HEK293 (cell line): ENCODE results near the gene PTCD1.

Experiments
- CTCF ChIA-PET: fragments of 350-600 bp; formaldehyde crosslinking; extraction: SDS; loops from one replicate; lab custom pipeline; 2021; ENCODE audit warnings: antibody characterized with exemption; lab: Yijun Ruan, JAX
- POLR2A ChIA-PET: fragments of 300-600 bp; formaldehyde crosslinking; extraction: SDS; loops from one replicate; lab custom pipeline; 2020; ENCODE audit warnings: antibody characterized with exemption, inconsistent platforms; lab: Yijun Ruan, JAX
- H3K27ac ChIP-seq: fragments of 200-500 bp; sonication (Bioruptor generic); 2 replicates; pipeline ENCODE4 v1.5.1; 2014; ENCODE audit warnings: low read depth, low read length, control low read depth, inconsistent platforms; ENCODE audit errors: extremely low read depth
- H3K36me3 ChIP-seq, 2 experiments: fragments of 200-500 bp in 1 of 2; sonication (Bioruptor generic) in 1 of 2; 1 replicate in 1 of 2; 2 replicates in 1 of 2; pipeline ENCODE4 v1.5.1; 2014 to 2017; ENCODE audit warnings: inconsistent platforms in 2 of 2, low read length in 2 of 2; ENCODE audit not compliant: control insufficient read depth in 2 of 2, insufficient read depth in 1 of 2
- H3K4me1 ChIP-seq: fragments of 200-500 bp; sonication (Bioruptor generic); 2 replicates; pipeline ENCODE4 v1.5.1; 2014; ENCODE audit warnings: mild to moderate bottlenecking, low read length, inconsistent platforms; ENCODE audit not compliant: control insufficient read depth, insufficient read depth
- H3K4me3 ChIP-seq: 2 replicates; pipeline ENCODE4 v1.5.1; 2011; ENCODE audit warnings: low read depth, mild to moderate bottlenecking, control low read depth, low read length, moderate library complexity
- H3K9me3 ChIP-seq: fragments of 200-500 bp; sonication (Bioruptor generic); 2 replicates; pipeline ENCODE4 v1.5.1; 2014; ENCODE audit warnings: low read depth, low read length, inconsistent platforms; ENCODE audit not compliant: control insufficient read depth, insufficient read depth
- FEZF1 ChIP-seq: fragments of 450-650 bp; formaldehyde crosslinking; IDR thresholded peaks from 2 replicates; pipeline ENCODE4 v1.5.1; 2016; ENCODE audit warnings: missing biosample characterization, missing genetic modification characterization
- GLIS1 ChIP-seq: fragments of 450-650 bp; formaldehyde crosslinking; IDR thresholded peaks from 2 replicates; pipeline ENCODE4 v1.5.1; 2016; ENCODE audit warnings: missing biosample characterization, missing genetic modification characterization
- KLF9 ChIP-seq: fragments of 450-650 bp; formaldehyde crosslinking; IDR thresholded peaks from 2 replicates; pipeline ENCODE4 v1.5.1; 2016; ENCODE audit warnings: missing biosample characterization, missing genetic modification characterization, low read depth
- SCRT2 ChIP-seq: fragments of 450-650 bp; formaldehyde crosslinking; IDR thresholded peaks from 2 replicates; pipeline ENCODE4 v1.5.1; 2016; ENCODE audit warnings: missing biosample characterization, missing genetic modification characterization
- ZBTB17 ChIP-seq: fragments of 450-650 bp; formaldehyde crosslinking; IDR thresholded peaks from 2 replicates; pipeline ENCODE4 v1.5.1; 2016; ENCODE audit warnings: missing biosample characterization, missing genetic modification characterization
- ZBTB20 ChIP-seq: fragments of 450-650 bp; formaldehyde crosslinking; IDR thresholded peaks from 2 replicates; pipeline ENCODE4 v1.5.1; 2016; ENCODE audit warnings: missing biosample characterization, missing genetic modification characterization
- ZNF214 ChIP-seq: fragments of 450-650 bp; formaldehyde crosslinking; IDR thresholded peaks from 2 replicates; pipeline ENCODE4 v1.5.1; 2017; ENCODE audit warnings: missing biosample characterization, mild to moderate bottlenecking, missing genetic modification characterization, borderline replicate concordance
- ZNF266 ChIP-seq: fragments of 450-650 bp; formaldehyde crosslinking; IDR thresholded peaks from 2 replicates; pipeline ENCODE4 v1.5.1; 2016; ENCODE audit warnings: missing biosample characterization, missing genetic modification characterization, low read depth
- ZNF274 ChIP-seq, 2 experiments: fragments of 200-500 bp in 1 of 2; fragments of 450-650 bp in 1 of 2; sonication (Bioruptor generic) in 1 of 2; formaldehyde crosslinking in 1 of 2; IDR thresholded peaks; 2 replicates each; pipeline versions ENCODE4 v1.5.1 to v1.6.1; 2014 to 2016; ENCODE audit warnings: borderline replicate concordance in 1 of 2, inconsistent platforms in 1 of 2, low read length in 1 of 2, missing biosample characterization in 1 of 2, missing genetic modification characterization in 1 of 2
- ZNF302 ChIP-seq: fragments of 450-650 bp; formaldehyde crosslinking; IDR thresholded peaks from 2 replicates; pipeline ENCODE4 v1.5.1; 2016; ENCODE audit warnings: missing biosample characterization, missing genetic modification characterization, low read depth
- ZNF350 ChIP-seq: fragments of 450-650 bp; formaldehyde crosslinking; IDR thresholded peaks from 2 replicates; pipeline ENCODE4 v1.5.0; 2017; ENCODE audit warnings: missing biosample characterization, mild to moderate bottlenecking, missing genetic modification characterization
- ZNF544 ChIP-seq: fragments of 450-650 bp; formaldehyde crosslinking; IDR thresholded peaks from 2 replicates; pipeline ENCODE4 v1.5.0; 2017; ENCODE audit warnings: missing biosample characterization, missing genetic modification characterization
- ZNF629 ChIP-seq: fragments of 450-650 bp; formaldehyde crosslinking; IDR thresholded peaks from 2 replicates; pipeline ENCODE4 v1.5.1; 2017; ENCODE audit warnings: missing biosample characterization, missing genetic modification characterization
- ZNF843 ChIP-seq: fragments of 450-650 bp; formaldehyde crosslinking; IDR thresholded peaks from 2 replicates; pipeline ENCODE4 v1.5.1; 2016; ENCODE audit warnings: missing biosample characterization, missing genetic modification characterization
- ZSCAN30 ChIP-seq: fragments of 450-650 bp; IDR thresholded peaks from 2 replicates; pipeline ENCODE4 v1.5.1; 2018; ENCODE audit warnings: missing biosample characterization, mild to moderate bottlenecking, missing genetic modification characterization, moderate library complexity
- TF ChIP-seq, protein P1 (sequence below): fragments of 450-650 bp; formaldehyde crosslinking; optimal IDR thresholded peaks from 2 replicates; pipeline ENCODE3; 2016; ENCODE audit warnings: missing biosample characterization, mild to moderate bottlenecking, missing genetic modification characterization
- TF ChIP-seq, protein P2 (sequence below): fragments of 450-650 bp; formaldehyde crosslinking; IDR thresholded peaks from 2 replicates; pipeline ENCODE4 v1.5.1; 2016; ENCODE audit warnings: missing biosample characterization, missing genetic modification characterization
- TF ChIP-seq, protein P3 (sequence below): fragments of 450-650 bp; formaldehyde crosslinking; IDR thresholded peaks from 2 replicates; pipeline ENCODE4 v1.5.1; 2016; ENCODE audit warnings: missing biosample characterization, missing genetic modification characterization
- TF ChIP-seq, protein P4 (sequence below): fragments of 450-650 bp; formaldehyde crosslinking; IDR thresholded peaks from 2 replicates; pipeline ENCODE4 v1.5.1; 2016; ENCODE audit warnings: missing biosample characterization, missing genetic modification characterization
- TF ChIP-seq, protein P5 (sequence below): fragments of 450-650 bp; formaldehyde crosslinking; IDR thresholded peaks from 2 replicates; pipeline ENCODE4; 2016; ENCODE audit warnings: missing biosample characterization, missing genetic modification characterization
- TF ChIP-seq, protein P6 (sequence below): fragments of 450-650 bp; IDR thresholded peaks from 2 replicates; pipeline ENCODE4 v1.5.1; 2018; ENCODE audit warnings: missing biosample characterization, mild to moderate bottlenecking, missing genetic modification characterization

Gene PTCD1

DNA sequence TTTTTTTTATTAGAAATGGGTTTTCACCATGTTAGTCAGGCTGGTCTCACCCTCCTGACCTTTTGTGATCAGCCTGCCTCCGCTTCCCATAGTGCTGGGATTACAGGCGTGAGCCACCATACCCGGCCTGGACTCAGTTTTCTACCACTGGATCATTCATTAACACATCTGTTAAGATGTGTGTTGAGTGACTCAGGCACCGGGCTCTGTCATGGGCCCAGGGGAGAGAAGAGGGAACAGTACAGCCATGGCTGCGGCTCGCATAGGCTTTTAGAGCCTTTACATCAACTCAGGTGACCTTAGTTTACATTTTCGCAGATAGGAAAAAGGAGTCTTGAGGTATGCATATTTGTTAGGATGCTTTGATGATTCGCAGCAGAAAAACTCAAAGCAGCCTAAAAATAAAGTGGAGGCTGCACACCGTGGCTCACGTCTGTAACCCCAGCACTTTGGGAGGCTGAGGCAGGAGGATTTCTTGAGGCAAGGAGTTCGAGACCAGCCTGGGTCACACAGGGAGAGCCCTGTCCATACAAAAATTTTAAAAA is 67.2 kb downstream of the PTCD1 start:
- Histone ChIP-seq H3K4me1 (no peaks in the 10 kb centered on the region), H3K27ac (no peak overlapping the region), H3K9me3 (no peaks in the 10 kb centered on the region), H3K36me3 (peaks cover under 1 to 9% of the 10 kb centered on the region in 2 experiments; a peak in 2 of 3 replicates), H3K4me3 (no peak overlapping the region)
- POLR2A ChIA-PET: interaction anchor here (0.7 kb wide), 1 partner anchor 1093 kb away, joined by 4 read pairs; no protein-coding TSS in a partner anchor
- CTCF ChIA-PET: interaction anchor here (0.7 kb wide), 1 partner anchor 25 kb away, joined by 3 read pairs; no protein-coding TSS in a partner anchor
- TF ChIP-seq ZNF214 (tag by site-specific recombination): no peak
- no peak for TF ChIP-seq ZNF266 (tag by site-specific recombination)
- TF ChIP-seq FEZF1: no peak
- TF ChIP-seq, protein P1, sequence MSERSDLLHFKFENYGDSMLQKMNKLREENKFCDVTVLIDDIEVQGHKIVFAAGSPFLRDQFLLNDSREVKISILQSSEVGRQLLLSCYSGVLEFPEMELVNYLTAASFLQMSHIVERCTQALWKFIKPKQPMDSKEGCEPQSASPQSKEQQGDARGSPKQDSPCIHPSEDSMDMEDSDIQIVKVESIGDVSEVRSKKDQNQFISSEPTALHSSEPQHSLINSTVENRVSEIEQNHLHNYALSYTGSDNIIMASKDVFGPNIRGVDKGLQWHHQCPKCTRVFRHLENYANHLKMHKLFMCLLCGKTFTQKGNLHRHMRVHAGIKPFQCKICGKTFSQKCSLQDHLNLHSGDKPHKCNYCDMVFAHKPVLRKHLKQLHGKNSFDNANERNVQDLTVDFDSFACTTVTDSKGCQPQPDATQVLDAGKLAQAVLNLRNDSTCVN (tag by site-specific recombination): no peak
- TF ChIP-seq ZNF544: no peak
- TF ChIP-seq ZNF274 (IDR thresholded peaks at IDR 0.05; ENCODE audit: low read length): no peak
- no peak for TF ChIP-seq ZNF274 (tag by site-specific recombination; IDR thresholded peaks at IDR 0.05; ENCODE audit: borderline replicate concordance)
- TF ChIP-seq, protein P2, sequence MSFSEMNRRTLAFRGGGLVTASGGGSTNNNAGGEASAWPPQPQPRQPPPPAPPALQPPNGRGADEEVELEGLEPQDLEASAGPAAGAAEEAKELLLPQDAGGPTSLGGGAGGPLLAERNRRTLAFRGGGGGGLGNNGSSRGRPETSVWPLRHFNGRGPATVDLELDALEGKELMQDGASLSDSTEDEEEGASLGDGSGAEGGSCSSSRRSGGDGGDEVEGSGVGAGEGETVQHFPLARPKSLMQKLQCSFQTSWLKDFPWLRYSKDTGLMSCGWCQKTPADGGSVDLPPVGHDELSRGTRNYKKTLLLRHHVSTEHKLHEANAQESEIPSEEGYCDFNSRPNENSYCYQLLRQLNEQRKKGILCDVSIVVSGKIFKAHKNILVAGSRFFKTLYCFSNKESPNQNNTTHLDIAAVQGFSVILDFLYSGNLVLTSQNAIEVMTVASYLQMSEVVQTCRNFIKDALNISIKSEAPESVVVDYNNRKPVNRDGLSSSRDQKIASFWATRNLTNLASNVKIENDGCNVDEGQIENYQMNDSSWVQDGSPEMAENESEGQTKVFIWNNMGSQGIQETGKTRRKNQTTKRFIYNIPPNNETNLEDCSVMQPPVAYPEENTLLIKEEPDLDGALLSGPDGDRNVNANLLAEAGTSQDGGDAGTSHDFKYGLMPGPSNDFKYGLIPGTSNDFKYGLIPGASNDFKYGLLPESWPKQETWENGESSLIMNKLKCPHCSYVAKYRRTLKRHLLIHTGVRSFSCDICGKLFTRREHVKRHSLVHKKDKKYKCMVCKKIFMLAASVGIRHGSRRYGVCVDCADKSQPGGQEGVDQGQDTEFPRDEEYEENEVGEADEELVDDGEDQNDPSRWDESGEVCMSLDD (tag by site-specific recombination): no peak
- TF ChIP-seq ZBTB20 (tag by site-specific recombination): no peak
- TF ChIP-seq, protein P3, sequence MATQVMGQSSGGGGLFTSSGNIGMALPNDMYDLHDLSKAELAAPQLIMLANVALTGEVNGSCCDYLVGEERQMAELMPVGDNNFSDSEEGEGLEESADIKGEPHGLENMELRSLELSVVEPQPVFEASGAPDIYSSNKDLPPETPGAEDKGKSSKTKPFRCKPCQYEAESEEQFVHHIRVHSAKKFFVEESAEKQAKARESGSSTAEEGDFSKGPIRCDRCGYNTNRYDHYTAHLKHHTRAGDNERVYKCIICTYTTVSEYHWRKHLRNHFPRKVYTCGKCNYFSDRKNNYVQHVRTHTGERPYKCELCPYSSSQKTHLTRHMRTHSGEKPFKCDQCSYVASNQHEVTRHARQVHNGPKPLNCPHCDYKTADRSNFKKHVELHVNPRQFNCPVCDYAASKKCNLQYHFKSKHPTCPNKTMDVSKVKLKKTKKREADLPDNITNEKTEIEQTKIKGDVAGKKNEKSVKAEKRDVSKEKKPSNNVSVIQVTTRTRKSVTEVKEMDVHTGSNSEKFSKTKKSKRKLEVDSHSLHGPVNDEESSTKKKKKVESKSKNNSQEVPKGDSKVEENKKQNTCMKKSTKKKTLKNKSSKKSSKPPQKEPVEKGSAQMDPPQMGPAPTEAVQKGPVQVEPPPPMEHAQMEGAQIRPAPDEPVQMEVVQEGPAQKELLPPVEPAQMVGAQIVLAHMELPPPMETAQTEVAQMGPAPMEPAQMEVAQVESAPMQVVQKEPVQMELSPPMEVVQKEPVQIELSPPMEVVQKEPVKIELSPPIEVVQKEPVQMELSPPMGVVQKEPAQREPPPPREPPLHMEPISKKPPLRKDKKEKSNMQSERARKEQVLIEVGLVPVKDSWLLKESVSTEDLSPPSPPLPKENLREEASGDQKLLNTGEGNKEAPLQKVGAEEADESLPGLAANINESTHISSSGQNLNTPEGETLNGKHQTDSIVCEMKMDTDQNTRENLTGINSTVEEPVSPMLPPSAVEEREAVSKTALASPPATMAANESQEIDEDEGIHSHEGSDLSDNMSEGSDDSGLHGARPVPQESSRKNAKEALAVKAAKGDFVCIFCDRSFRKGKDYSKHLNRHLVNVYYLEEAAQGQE (tag by site-specific recombination): no peak
- TF ChIP-seq ZNF843 (tag by site-specific recombination): no peak

DNA sequence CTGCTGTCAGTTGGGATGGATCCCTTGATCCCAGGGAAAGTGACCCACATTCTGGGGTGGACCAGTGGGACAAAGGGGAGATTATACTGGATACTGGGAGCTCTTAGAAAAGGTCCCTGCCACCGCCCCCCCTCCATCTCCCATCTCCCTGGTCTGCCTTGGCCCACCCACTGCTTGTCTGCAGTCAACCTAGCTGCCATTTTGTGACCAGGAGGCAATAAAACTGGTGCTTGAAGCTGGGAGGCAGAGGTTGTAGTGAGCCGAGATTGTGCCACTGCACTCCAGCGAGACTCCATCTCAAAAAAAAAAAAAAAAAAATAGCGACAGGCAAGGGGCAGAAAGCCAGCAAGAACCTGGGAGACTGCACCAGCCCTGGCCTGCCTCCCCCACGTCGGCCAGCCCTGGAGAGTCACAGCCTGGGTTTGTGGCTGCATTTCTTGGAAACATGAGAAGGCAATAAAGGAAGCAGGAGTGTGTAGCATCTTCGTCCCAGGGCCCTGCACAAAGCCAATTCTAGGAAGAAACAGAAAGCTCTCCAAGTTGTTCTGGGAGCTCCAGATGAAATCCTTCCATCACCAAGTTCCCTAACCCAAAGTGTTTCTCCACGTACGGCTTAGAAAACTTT is 68.7 kb downstream of the PTCD1 start:
- POLR2A ChIA-PET: no interaction called here
- Histone ChIP-seq H3K9me3 (no peaks in the 10 kb centered on the region), H3K36me3 (peaks cover 11 to 22% of the 10 kb centered on the region in 2 experiments), H3K4me1 (no peaks in the 10 kb centered on the region), H3K4me3 (no peak overlapping the region), H3K27ac (no peak overlapping the region)
- CTCF ChIA-PET: no interaction called here
- peak; percentile 52; the same call in 1 of the 2 replicates for TF ChIP-seq ZBTB17
- TF ChIP-seq ZNF302 (tag by site-specific recombination): no peak
- TF ChIP-seq, protein P4, sequence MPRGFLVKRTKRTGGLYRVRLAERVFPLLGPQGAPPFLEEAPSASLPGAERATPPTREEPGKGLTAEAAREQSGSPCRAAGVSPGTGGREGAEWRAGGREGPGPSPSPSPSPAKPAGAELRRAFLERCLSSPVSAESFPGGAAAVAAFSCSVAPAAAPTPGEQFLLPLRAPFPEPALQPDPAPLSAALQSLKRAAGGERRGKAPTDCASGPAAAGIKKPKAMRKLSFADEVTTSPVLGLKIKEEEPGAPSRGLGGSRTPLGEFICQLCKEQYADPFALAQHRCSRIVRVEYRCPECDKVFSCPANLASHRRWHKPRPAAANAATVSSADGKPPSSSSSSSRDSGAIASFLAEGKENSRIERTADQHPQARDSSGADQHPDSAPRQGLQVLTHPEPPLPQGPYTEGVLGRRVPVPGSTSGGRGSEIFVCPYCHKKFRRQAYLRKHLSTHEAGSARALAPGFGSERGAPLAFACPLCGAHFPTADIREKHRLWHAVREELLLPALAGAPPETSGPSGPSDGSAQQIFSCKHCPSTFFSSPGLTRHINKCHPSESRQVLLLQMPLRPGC (tag by site-specific recombination): no peak
- no peak for TF ChIP-seq SCRT2 (tag by site-specific recombination)
- no peak for TF ChIP-seq KLF9
- TF ChIP-seq ZNF629 (tag by site-specific recombination): 0 out of 2 replicates have a peak, but pooled peaks have one; percentile 12
- TF ChIP-seq, protein P5, sequence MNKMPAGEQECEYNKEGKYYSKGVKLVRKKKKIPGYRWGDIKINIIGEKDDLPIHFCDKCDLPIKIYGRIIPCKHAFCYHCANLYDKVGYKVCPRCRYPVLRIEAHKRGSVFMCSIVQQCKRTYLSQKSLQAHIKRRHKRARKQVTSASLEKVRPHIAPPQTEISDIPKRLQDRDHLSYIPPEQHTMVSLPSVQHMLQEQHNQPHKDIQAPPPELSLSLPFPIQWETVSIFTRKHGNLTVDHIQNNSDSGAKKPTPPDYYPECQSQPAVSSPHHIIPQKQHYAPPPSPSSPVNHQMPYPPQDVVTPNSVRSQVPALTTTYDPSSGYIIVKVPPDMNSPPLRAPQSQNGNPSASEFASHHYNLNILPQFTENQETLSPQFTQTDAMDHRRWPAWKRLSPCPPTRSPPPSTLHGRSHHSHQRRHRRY (tag by site-specific recombination): no peak
- TF ChIP-seq ZSCAN30 (tag by site-specific recombination): peak; percentile 69; the same call in 1 of the 2 replicates
- TF ChIP-seq, protein P6, sequence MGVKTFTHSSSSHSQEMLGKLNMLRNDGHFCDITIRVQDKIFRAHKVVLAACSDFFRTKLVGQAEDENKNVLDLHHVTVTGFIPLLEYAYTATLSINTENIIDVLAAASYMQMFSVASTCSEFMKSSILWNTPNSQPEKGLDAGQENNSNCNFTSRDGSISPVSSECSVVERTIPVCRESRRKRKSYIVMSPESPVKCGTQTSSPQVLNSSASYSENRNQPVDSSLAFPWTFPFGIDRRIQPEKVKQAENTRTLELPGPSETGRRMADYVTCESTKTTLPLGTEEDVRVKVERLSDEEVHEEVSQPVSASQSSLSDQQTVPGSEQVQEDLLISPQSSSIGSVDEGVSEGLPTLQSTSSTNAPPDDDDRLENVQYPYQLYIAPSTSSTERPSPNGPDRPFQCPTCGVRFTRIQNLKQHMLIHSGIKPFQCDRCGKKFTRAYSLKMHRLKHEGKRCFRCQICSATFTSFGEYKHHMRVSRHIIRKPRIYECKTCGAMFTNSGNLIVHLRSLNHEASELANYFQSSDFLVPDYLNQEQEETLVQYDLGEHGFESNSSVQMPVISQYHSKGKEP: peak; percentile 49; the same call in 1 of the 2 replicates
- peak; percentile 97 for TF ChIP-seq GLIS1
- no peak for TF ChIP-seq ZNF350 (tag by site-specific recombination)
